NCI-H1092 treated with DMSO at 0.1 percent for 48 hours (cell line): Measurements from ENCODE around the gene SZRD1.

ENCODE experiments used
- DNase-seq: peaks from one replicate; lab custom pipeline; 2025; lab: John Stamatoyannopoulos, UW

The SZRD1 gene

GRCh38 chr1:16367258-16367967 is 371 bp downstream of the SZRD1 start:
- DNase-seq: peak; percentile 92

GRCh38 chr1:16367968-16368890 is 1.2 kb downstream of the SZRD1 start:
- DNase-seq: no peak

- DNase-seq: no peak
Measured at GRCh38 chr1:16369821-16370220, 2.8 kb downstream of the SZRD1 start.

GRCh38 chr1:16371725-16372124 is 4.7 kb downstream of the SZRD1 start:
- DNase-seq: no peak

GRCh38 chr1:16372535-16373285 is 5.7 kb downstream of the SZRD1 start:
- DNase-seq: no peak

- no peak for DNase-seq
Measured at GRCh38 chr1:16374266-16374665, 7.2 kb downstream of the SZRD1 start.

GRCh38 chr1:16375521-16376340 is 8.7 kb downstream of the SZRD1 start:
- DNase-seq: no peak

GRCh38 chr1:16376971-16377370 is 9.9 kb downstream of the SZRD1 start:
- DNase-seq: no peak

- DNase-seq: no peak
Measured at GRCh38 chr1:16378443-16378842, 11.4 kb downstream of the SZRD1 start.

GRCh38 chr1:16380868-16381267 is 13.8 kb downstream of the SZRD1 start:
- DNase-seq: no peak

- no peak for DNase-seq
Measured at GRCh38 chr1:16383888-16384287, 16.8 kb downstream of the SZRD1 start.

GRCh38 chr1:16385659-16386453 is 18.8 kb downstream of the SZRD1 start:
- no peak for DNase-seq

- DNase-seq: no peak
Measured at GRCh38 chr1:16386454-16387113, 19.5 kb downstream of the SZRD1 start.

GRCh38 chr1:16387201-16388188 is 20.5 kb downstream of the SZRD1 start:
- no peak for DNase-seq

- no peak for DNase-seq
Measured at GRCh38 chr1:16391411-16391810, 24.4 kb downstream of the SZRD1 start.

- DNase-seq: no peak
Measured at GRCh38 chr1:16392740-16393569, 25.9 kb downstream of the SZRD1 start.

GRCh38 chr1:16393570-16394521 is 26.8 kb downstream of the SZRD1 start:
- no peak for DNase-seq
